HG03575 (cell line): ENCODE data around the gene PCYOX1L.

ENCODE experiments used
- ATAC-seq: cut with Tn5 transposase; IDR thresholded peaks from one replicate; pipeline ENCODE4 v1.9.1; 2021; ENCODE audit not compliant: unreplicated experiment, insufficient number of reproducible peaks, low FRiP score; ENCODE audit errors: extremely low read depth

Gene PCYOX1L

DNA sequence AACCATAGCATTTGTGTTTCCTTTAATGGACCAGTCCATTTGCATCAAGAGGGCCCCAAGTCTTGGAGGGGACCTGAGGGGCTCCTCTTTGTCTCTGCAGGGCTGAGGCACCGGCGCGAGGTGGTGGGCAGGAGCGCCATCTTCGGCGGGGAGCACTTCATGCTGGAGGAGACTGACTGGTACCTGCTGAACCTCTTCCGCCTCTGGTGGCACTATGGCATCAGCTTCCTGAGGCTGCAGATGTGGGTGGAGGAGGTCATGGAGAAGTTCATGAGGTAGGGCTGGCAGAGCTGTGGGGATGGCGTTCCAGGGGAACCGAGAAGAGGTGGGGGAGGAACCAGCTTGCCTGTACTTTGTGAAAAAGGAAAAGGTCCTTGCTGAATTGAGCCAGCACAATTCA is 6.1 kb downstream of the PCYOX1L start:
- no peak for ATAC-seq

DNA sequence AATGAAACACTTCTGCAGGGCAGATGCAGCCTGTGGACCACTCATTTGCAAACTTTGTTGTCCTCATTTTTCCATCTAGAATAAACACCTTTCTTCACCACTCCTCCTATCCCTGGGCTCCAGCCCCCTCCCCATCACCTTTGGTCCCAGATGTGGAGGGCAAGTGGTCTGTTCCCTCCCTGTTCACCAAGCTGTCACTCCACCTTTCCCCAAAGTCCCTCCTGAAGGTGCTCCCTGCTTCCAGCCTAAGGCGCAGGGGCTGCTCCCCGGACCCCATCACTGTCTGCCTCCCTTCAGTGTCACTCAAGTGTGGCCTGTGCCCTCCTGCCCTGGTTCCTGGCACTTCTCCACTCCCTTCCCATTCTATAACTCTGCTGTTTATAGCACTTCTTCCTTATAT is 6.9 kb downstream of the PCYOX1L start:
- no peak for ATAC-seq

DNA sequence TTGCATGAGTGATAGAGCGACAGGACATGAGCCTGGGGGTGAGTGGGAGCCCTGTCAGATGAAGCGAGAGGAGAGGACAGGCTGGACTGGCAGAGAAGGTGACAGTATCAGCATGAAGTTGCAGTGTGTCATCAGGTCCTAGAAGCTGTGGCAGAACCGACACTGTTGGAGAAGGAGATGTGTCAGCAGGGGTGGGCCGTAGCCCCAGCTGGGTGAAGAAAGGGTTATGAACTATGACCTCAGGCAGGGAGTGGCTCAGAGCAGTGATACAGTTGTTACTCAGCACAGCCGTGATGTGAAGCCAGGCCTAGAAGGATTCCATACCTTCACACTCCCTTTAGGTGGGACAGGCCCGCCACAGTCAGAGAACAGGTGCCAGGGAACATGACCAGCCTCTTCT is 7.6 kb downstream of the PCYOX1L start:
- ATAC-seq = no peak

DNA sequence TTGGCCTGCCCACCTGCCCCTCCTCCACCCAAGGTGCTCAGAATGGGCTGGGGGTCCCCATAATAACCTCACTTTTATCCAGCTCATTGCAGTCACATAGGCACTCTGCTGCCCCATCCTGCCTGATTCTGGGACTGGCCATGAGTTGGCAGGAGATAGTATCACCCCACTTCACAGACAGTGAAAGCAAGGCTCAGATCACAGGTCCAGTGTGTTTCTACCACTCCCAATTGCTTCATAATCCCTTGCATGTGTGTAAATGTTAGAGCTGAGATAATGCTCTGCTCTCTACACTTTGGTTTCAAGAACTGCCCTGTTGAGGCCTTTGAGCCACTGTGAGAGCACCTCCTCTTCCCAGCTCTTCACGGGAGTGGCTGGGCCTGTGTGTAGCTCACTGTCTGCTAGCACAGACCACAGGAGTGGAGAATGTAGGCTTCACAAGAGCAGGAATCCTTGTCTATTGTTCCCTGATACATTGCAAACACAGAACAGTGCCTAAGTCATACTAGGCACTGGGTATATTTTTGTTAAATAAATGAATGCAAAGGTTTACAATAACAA is 8.4 kb downstream of the PCYOX1L start:
- ATAC-seq = no peak

DNA sequence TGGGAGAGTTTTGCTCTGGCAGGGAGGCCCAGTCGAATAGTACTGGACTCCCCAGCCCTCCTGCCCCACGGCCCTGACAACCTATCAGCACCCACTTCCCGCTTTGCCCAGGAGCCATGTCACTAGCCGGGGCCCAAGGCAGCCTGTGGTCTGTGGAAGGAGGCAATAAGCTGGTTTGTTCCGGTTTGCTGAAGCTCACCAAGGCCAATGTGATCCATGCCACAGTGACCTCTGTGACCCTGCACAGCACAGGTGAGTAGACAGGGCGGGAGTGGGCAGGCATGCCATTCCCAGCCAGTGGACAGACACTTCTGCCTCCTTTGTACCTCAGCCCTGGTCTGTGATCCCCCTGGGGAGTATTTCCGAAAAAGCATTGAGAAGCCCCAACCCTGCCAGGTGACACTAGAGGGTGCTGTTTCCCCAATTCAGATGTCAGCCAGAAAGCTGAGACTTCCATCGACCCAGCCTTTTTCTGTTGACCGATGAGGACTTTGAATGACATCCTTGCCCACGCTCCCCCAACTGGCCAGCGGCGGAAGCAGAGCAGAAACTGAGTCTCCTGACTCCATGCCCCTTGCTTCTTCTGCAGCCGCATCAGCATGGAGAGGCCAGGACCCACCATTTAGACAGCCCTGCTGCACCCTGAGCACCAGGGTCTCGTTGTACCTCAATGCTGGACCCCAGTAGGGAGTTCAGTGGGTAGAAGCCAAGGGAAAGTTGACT is 9.6 kb downstream of the PCYOX1L start:
- ATAC-seq = peak; percentile 45

DNA sequence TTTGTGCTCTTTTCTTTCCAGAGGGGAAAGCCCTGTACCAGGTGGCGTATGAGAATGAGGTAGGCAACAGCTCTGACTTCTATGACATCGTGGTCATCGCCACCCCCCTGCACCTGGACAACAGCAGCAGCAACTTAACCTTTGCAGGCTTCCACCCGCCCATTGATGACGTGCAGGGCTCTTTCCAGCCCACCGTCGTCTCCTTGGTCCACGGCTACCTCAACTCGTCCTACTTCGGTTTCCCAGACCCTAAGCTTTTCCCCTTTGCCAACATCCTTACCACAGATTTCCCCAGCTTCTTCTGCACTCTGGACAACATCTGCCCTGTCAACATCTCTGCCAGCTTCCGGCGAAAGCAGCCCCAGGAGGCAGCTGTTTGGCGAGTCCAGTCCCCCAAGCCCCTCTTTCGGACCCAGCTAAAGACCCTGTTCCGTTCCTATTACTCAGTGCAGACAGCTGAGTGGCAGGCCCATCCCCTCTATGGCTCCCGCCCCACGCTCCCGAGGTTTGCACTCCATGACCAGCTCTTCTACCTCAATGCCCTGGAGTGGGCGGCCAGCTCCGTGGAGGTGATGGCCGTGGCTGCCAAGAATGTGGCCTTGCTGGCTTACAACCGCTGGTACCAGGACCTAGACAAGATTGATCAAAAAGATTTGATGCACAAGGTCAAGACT is 10.3 kb downstream of the PCYOX1L start:
- ATAC-seq = no peak

DNA sequence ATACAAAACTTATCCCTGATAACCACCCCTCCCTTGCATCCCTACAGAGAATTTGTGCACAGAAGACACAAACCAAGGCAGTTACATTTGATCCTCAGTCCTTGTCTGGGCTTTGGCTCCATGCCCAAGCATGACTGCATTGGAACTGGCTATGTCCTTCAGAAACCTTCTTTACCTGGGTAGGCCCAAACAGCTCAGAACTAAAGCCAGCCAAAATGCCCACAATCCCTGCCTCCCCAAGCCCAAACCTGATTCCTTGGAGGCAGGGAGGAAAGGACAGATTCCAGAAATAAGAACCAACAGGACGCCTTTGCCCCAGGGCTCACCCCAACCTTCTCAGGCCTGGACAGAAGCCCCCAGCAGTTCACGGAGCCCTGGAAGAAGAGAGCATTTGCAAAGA is 13.0 kb downstream of the PCYOX1L start:
- ATAC-seq = no peak

DNA sequence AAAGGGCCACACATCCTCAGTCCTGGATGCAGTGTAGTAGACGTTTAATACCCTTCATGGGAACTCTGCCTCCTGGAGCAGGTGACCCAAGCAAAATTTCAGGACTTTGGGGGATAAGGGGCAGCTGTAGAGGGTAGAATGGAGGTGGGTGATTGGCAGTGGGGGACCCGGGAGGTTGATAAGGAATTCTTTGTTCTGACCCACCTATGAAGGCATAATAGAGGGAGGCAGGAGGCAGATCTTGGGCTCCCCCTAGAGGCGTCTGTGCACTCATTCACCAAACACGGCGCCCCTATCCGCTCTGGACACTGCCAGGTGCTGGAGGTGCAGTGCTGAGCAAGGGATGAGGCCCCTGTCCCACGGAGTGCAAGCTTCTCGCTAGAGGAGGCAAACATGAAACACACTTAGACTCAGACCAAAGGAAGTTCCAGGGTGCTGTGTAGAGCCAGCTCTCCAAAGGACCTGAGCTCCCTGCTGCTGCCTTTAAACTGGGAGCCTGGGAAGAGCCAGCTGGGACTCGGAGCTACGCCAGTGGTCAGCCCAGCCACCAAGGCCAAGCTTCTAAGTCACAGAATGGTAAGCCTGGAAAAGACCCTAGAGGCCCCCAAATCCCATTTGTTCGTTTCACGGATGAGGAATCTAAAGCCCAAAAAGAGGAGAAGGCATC is 13.6 kb downstream of the PCYOX1L start:
- no peak for ATAC-seq

DNA sequence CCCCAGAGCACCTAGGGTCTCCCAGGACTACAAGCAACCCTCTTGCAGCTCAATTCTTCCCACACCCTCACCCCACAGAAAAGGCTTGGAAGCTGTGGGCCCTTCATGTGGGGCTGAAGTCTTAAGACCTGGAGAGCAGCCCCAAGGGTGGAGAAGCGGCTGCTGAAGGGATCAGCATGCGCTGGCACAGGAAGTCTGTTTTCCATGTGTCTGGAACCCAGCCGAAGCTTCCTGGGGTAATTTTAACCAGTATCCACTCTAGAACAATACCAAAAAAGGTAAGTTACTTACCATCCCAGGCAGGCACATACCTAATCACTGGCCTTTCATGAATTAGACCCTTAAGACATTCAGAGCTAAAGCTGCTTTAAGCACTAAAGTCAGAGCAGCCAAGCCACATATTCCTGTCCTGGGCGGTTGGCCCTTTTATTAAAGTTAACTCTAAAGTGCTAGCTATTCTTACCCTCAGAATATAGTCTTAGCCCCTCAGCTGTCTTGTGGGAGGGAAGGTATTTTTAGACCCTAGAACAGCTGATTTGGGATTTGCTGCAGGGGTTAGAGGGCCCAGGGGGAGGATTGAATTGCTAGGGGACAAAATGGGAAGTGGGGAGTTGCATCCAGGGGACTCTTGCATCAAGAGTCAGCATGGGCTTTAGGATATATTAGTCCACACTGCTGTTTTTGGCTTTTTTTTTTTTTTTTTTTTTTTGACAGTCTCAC is 14.4 kb downstream of the PCYOX1L start:
- no peak for ATAC-seq

DNA sequence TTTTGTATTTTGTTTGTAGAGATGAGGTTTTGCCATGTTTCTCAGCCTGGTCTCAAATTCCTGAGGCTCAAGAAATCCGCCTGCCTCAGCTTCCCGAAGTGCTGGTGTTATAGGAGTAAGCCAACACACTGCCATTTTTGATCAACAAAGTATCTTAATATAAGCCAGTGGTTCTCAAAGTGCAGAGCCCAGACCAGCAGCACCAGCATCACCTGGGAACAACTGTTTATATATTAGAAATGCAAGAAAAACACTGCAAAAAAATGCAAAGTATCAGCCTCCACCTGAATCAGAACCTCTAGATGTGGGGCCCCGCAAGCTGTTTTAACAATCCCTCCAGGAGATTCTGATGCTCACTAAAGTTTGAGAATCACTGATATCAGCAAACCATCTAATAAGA is 15.1 kb downstream of the PCYOX1L start:
- ATAC-seq = no peak

DNA sequence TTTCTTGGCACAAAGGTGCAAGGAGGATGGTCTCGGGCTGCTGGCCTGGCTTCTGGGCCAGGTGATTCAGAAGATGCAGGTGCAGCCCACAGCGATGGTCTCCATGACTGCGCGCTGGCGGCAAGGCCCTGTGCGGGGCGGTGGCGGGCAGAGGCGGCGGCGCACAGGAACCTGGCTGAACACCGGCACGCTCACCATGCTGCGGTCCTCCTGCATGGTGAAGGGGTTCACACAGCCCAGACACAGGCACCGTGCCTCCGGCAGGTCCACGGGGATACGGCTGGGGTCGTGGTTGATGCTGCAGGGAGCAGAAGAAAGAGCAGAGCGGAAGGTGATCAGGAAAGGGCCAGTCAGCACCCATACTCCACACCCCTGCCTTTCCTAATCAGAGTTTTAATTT is 16.5 kb downstream of the PCYOX1L start:
- ATAC-seq = no peak

DNA sequence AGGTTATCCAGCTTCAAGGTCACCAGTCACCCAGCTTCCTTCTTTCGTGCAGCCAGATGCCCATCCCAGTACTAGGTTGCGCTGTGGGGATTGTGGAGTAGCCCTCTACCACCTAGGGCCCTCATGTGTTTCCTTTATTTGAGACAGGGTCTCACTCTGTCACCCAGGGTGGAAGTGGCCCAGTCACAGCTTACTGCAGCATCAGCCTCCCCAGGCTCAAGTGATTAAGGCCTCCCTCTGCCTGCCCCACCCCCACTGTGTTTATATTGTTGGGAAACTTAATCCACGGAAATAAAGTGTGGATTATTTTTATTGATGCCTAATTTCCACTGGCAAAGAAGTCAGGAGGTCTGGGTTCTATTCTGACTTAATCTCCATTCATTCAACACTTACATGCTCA is 17.0 kb downstream of the PCYOX1L start:
- ATAC-seq = no peak

DNA sequence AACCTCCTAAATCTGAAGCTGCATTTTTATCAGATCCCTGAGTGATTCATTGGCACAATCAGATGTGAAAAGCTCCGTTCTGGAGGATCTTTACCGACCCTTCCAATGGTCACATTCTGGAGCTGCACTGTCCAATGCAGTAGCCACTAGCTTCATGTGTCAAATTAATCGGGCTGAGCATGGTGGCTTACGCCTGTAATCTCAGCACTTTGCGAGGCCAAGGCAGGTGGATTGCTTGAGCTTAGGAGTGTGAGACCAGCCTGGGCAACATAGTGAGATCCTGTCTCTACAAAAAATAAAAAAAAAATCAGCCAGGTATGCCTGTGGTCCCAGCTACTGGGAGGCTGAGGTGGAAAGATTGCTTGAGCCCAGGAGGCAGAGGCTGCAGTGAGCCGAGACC is 17.6 kb downstream of the PCYOX1L start:
- no peak for ATAC-seq

DNA sequence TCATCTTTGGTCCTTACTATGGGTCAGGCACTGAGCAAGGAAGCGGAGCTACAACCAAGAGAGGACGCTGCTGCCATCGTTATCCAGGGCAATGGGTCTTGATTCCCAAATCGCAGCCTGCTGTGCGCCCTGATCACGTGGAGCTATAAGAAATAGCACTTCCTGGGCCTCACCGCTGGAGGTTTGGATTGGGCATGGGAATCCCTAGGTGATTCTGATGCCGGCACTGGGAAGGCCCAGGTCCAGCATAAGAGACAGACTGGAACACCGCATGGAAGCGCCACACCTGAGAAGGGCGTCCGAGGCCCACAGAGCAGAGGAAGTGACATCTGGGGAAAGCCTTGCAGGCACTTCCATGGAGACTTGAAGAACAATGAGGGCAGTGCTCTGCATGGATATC is 18.3 kb downstream of the PCYOX1L start:
- ATAC-seq = no peak

DNA sequence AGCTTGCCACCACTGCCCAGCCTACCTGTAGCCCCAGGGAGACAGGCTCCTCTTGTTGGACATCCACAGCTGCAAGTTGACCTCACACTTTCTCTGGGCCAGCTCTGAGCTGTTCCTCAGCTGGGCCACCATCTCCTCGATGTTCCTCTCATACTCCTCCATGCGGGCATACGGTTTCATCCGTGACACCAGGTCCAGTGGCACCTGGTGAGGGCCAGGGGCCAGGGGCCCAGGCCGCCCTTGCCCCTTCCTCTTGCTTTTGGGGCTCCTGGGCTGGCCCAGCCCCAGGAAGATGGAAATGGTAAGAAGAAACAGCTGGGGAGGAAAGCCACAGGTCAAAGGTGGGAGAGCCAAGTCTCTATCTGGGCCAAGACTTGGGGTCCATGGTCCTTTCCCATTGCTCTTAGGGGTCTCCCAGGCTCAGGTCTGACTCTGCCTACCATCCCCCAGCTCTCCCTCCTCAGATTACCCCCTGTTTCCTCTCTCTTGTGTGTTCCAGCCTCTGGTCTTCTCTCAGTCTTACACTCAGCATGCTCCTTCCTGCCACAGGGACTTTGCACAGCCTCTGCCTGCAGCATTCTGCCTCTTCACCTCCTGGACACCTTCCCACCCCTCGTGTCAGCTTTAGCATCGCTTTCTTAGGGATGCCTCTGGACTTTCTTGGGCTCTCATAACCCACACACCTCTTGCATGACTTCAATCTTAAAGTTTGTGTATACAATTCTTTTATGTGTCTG is 19.0 kb downstream of the PCYOX1L start:
- ATAC-seq = no peak

DNA sequence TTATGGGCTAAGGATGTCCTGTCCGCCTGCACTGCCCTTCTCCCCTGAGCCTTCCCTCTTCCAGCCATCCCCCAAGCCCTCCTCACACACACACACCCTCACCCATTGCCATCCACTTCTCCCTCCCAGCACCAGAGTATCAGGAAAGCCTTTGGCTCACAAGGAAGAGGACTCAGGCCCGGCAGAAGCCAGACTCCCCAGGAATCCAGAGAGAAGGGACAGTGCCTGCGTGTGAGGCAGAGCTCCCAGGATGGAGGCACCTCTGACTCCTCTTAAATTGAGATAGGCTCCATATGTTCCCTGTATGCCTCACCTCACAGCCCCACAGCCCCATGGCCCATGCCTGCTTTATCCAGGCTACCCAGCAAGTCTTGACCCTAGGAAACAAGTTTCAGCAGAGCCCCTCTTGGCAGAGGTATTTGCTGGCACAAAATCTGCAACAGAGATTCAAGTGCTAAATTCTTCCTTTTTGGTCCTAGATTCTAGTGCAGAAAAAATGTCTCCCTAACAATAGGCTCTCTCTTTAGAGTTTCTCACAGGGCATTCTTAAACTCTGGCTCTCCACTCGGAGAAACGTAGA is 20.5 kb downstream of the PCYOX1L start:
- ATAC-seq = no peak

DNA sequence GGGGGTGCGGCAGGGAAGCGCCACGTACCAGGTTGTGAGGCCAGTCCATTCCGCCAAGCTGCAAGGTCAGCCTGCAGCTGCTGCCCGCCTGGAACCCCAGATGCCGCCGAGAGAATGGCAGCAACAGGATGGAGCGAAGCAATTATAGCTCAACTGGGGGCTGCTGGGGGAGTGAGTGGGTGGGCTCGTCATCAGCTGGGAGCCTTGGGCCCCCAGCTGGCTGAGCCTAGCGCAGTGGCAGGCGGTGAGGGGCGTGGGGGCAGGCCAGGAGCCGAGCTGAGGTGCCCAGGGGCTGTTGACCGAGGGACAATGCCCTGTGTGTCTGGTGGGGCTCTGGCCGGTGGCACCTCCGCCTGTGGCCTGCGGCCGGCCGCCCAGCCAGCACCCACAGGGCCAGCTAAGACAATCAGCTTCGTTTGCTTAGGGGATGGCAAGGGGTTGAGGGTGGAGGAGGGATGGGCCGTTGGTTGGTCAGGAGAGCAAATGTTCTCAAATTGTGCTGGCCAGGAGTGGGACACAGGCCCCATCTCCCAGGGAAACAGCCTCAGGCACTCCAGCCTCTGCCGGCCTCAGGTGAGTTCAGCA is 21.4 kb downstream of the PCYOX1L start, which contains the start of gene IL17B:
Gene IL17B (minus strand): TSS at position 116 of the 585 bp plus-strand sequence. CDS start 67 bp downstream, at position 49.
- ATAC-seq = no peak

DNA sequence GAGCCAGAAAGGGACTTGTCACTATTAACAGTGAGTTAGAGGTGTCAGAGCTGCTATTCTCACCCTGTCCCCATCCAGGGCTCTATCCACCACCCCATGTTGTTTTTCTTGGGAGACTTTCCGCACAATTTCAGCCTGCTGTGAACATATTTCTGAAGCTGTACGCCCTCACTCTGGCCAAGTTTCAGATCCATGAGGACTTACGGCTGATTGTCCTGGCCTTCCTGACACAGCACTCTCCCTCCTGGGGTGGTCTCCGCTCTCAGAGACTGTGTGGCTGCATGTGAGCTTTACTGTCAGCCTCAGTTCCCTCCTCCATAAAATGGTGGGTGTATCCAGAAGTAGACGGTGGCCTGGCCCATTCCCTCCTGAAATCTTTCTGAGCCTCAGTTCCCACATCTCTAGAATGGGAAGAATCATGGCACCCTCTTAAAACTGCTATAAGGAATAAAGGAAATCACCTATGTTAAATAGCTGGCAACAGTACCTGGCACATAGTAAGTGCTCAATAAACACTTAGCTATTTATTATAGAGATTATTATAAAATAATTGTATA is 22.1 kb downstream of the PCYOX1L start:
- no peak for ATAC-seq
